Urothelium cell line (cell line): ENCODE results near the gene NKX3-2.

Experiments used
- DNase-seq: peaks from one replicate; pipeline ENCODE4 v3.0.0; 2011; ENCODE audit warnings: low spot score, mixed read lengths
- FAIRE-seq: peaks from 2 replicates; lab custom pipeline; 2011; peaks lifted over from hg19 to GRCh38; lab: Jason Lieb, UNC

The NKX3-2 gene

GRCh38 chr4:13515268-13515667 lies 29.0 kb downstream of the NKX3-2 start:
- DNase-seq (no peak), FAIRE-seq (no peak)

GRCh38 chr4:13514722-13515121 lies 29.6 kb downstream of the NKX3-2 start:
- no peak for DNase-seq
- no peak for FAIRE-seq

- no peak for FAIRE-seq
- DNase-seq, result no peak
These were observed 33.2 kb downstream of the NKX3-2 start for GRCh38 chr4:13511101-13511500.

- no peak for FAIRE-seq
These were observed 34.9 kb downstream of the NKX3-2 start for GRCh38 chr4:13509442-13509841.

GRCh38 chr4:13504374-13504773 lies 39.9 kb downstream of the NKX3-2 start:
- FAIRE-seq, result no peak

More at GRCh38 chr4:13509442-13509841, 34.9 kb downstream of the NKX3-2 start:
- DNase-seq, result no peak

GRCh38 chr4:13498469-13498868 lies 45.8 kb downstream of the NKX3-2 start:
- FAIRE-seq (no peak), DNase-seq (no peak)

More at GRCh38 chr4:13504374-13504773, 39.9 kb downstream of the NKX3-2 start:
- DNase-seq, result no peak

GRCh38 chr4:13496605-13497004 lies 47.7 kb downstream of the NKX3-2 start:
- FAIRE-seq (no peak), DNase-seq (no peak)

GRCh38 chr4:13495753-13496152 lies 48.6 kb downstream of the NKX3-2 start:
- FAIRE-seq, result no peak
- DNase-seq, result no peak

GRCh38 chr4:13493793-13494192 lies 50.5 kb downstream of the NKX3-2 start:
- DNase-seq, result no peak
- FAIRE-seq, result no peak

- FAIRE-seq, result no peak
- DNase-seq, result no peak
These were observed 51.6 kb downstream of the NKX3-2 start for GRCh38 chr4:13492747-13493146.
